Large intestine (tissue), 1 donor: Measurements from ENCODE around the gene MSI1. TPM values are rescaled to one million over a fixed set of nuclear protein-coding genes. Genes with fewer than 3 reads are reported as not detected.

ENCODE experiments used
- polyA plus RNA-seq: library from polyadenylated mRNA; unstranded; fragments of 120-200 nt; gene quantifications from one replicate; pipeline ENCODE4 v1.2.1, GENCODE V29; 2013

Gene MSI1
- polyA plus RNA-seq, 1 donor: 8.2 TPM

Other genes starting within 250 kb of the MSI1 start
- 51.0 TPM for gene GCN1, start 174.4 kb downstream of the MSI1 start, polyA plus RNA-seq
- 3,198 TPM for gene RPLP0, start 168.1 kb downstream of the MSI1 start, polyA plus RNA-seq
- gene PXN, start 103.4 kb downstream of the MSI1 start, polyA plus RNA-seq: 118 TPM
- gene RNU4-2, start 77.3 kb downstream of the MSI1 start, polyA plus RNA-seq: not detected
- not detected for gene RNU4-1, start 75.9 kb downstream of the MSI1 start, polyA plus RNA-seq
- 3.2 TPM for gene SIRT4, start 66.8 kb downstream of the MSI1 start, polyA plus RNA-seq
- gene PLA2G1B, start 41.4 kb downstream of the MSI1 start, polyA plus RNA-seq: 0.79 TPM
- gene COX6A1, start 68.9 kb upstream of the MSI1 start, polyA plus RNA-seq: 402 TPM
- gene TRIAP1, start 77.2 kb upstream of the MSI1 start, polyA plus RNA-seq: 32.7 TPM
- gene GATC, start 77.3 kb upstream of the MSI1 start, polyA plus RNA-seq: 34.8 TPM
- gene SRSF9, start 100.6 kb upstream of the MSI1 start, polyA plus RNA-seq: 138 TPM
- gene DYNLL1, start 126.9 kb upstream of the MSI1 start, polyA plus RNA-seq: 377 TPM
- gene COQ5, start 160.0 kb upstream of the MSI1 start, polyA plus RNA-seq: 47.8 TPM
- gene RNF10, start 165.2 kb upstream of the MSI1 start, polyA plus RNA-seq: 91.8 TPM
- 57.1 TPM for gene POP5, start 212.2 kb upstream of the MSI1 start, polyA plus RNA-seq